ENCODE data around the gene FOXL1.
"Not testable (repeated sequence)": the region's sequence is repeated elsewhere in the genome, so short reads cannot be mapped to it uniquely, and the experiment has no call there.

FOXL1 gene

DNA sequence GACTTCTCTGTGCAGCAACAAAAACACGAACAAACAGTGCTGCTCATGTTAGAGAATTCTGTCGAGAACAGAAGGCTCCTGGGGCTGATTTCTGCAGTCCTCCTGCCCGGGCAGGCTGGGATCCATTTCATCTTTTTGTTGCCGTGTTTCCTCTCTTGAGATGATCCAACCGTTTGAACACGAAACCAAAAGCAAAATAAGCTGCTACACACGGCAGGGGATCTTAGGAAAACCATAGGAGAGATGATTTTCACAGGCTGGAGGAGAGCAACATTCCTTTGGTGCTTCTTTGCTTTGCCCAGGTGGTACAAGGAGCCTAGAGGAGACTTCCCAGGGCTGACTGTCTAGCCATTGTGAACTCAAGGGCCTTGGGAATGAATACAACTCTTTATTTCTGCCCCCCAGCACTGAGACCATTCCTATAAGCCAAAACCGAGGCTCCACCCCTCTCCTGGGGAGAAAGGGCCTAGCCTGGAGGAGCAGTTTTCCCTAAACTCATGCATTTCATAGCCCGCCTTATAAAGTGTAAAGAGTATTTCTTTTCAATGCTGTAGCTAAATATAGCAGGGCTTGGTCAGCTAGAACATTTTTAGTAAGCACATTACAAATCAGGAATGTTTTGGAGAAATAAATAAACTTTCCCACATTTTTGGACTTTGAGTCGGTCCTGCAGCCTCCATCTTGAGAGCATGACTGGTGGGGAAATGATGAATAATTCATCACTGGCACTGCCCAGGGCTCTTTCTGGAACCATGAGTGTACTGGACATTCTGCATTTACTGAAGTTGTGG lies 7.7 kb downstream of the FOXL1 start:
- no peak for DNase-seq (ENCODE audit: low read depth in 1 of 2, low spot score in 1 of 2)
- Histone ChIP-seq H3K27ac (replicated peaks) (no peak overlapping the region), H3K4me3 (replicated peaks; ENCODE audit: insufficient read depth, low read length) (no peak overlapping the region), H3K27me3 (ENCODE audit: insufficient read depth, poor library complexity, severe bottlenecking) (no peaks in the 10 kb centered on the region)
- TF ChIP-seq GABPA (IDR thresholded peaks at IDR 0.05; ENCODE audit: low read depth) (no peak), SPI1 (IDR thresholded peaks at IDR 0.05; ENCODE audit: borderline replicate concordance, low read depth) (no peak), POLR2AphosphoS5 (IDR thresholded peaks at IDR 0.05; ENCODE audit: low read depth) (no peak)
- TF ChIP-seq, protein P1, sequence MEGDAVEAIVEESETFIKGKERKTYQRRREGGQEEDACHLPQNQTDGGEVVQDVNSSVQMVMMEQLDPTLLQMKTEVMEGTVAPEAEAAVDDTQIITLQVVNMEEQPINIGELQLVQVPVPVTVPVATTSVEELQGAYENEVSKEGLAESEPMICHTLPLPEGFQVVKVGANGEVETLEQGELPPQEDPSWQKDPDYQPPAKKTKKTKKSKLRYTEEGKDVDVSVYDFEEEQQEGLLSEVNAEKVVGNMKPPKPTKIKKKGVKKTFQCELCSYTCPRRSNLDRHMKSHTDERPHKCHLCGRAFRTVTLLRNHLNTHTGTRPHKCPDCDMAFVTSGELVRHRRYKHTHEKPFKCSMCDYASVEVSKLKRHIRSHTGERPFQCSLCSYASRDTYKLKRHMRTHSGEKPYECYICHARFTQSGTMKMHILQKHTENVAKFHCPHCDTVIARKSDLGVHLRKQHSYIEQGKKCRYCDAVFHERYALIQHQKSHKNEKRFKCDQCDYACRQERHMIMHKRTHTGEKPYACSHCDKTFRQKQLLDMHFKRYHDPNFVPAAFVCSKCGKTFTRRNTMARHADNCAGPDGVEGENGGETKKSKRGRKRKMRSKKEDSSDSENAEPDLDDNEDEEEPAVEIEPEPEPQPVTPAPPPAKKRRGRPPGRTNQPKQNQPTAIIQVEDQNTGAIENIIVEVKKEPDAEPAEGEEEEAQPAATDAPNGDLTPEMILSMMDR (IDR thresholded peaks at IDR 0.05; ENCODE audit: insufficient read depth, low read length): no peak
- TF ChIP-seq, protein P2, sequence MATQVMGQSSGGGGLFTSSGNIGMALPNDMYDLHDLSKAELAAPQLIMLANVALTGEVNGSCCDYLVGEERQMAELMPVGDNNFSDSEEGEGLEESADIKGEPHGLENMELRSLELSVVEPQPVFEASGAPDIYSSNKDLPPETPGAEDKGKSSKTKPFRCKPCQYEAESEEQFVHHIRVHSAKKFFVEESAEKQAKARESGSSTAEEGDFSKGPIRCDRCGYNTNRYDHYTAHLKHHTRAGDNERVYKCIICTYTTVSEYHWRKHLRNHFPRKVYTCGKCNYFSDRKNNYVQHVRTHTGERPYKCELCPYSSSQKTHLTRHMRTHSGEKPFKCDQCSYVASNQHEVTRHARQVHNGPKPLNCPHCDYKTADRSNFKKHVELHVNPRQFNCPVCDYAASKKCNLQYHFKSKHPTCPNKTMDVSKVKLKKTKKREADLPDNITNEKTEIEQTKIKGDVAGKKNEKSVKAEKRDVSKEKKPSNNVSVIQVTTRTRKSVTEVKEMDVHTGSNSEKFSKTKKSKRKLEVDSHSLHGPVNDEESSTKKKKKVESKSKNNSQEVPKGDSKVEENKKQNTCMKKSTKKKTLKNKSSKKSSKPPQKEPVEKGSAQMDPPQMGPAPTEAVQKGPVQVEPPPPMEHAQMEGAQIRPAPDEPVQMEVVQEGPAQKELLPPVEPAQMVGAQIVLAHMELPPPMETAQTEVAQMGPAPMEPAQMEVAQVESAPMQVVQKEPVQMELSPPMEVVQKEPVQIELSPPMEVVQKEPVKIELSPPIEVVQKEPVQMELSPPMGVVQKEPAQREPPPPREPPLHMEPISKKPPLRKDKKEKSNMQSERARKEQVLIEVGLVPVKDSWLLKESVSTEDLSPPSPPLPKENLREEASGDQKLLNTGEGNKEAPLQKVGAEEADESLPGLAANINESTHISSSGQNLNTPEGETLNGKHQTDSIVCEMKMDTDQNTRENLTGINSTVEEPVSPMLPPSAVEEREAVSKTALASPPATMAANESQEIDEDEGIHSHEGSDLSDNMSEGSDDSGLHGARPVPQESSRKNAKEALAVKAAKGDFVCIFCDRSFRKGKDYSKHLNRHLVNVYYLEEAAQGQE (IDR thresholded peaks at IDR 0.05; ENCODE audit: insufficient replicate concordance, low read depth): no peak

DNA sequence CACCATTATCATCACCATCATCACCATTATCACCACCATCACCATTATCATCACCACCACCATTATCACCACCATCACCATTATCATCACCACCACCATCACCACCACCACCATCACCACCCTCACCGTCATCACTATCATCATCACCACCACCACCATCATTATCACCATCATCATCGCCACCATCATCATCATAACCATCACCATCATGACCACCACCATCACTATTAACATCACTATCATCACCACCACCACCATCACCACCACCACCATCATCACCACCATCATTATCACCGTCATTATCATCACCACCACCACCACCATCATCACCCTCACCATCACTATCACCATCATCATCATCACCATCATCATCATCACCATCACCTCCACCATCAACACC lies 9.1 kb downstream of the FOXL1 start:
- no peak overlapping the region for H3K27ac ChIP-seq (replicated peaks)
- H3K4me3 ChIP-seq (replicated peaks; ENCODE audit: insufficient read depth, low read length): no peak overlapping the region
- TF ChIP-seq SPI1 (IDR thresholded peaks at IDR 0.05; ENCODE audit: borderline replicate concordance, low read depth) (no peak), GABPA (IDR thresholded peaks at IDR 0.05; ENCODE audit: low read depth) (no peak), POLR2AphosphoS5 (IDR thresholded peaks at IDR 0.05; ENCODE audit: low read depth) (no peak)
- TF ChIP-seq, protein P2 (IDR thresholded peaks at IDR 0.05; ENCODE audit: insufficient replicate concordance, low read depth): no peak
- TF ChIP-seq, protein P1 (IDR thresholded peaks at IDR 0.05; ENCODE audit: insufficient read depth, low read length): no peak
- no peaks in the 10 kb centered on the region for H3K27me3 ChIP-seq (ENCODE audit: insufficient read depth, poor library complexity, severe bottlenecking)
- no peak for DNase-seq (ENCODE audit: low read depth in 1 of 2, low spot score in 1 of 2)

DNA sequence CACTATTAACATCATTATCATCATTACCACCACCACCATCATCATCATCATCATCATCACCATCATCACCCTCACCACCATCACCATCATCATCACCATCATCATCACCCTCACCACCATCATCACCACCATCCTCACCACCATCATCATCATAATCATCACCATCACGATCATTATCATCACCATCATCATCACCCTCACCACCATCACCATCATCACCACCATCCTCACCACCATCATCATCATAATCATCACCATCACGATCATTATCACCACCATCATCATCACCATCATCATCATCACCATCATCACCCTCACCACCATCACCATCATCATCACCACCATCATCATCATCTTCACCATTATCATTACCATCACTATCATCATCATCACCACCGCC lies 9.6 kb downstream of the FOXL1 start:
- not testable (repeated sequence) for DNase-seq (ENCODE audit: low read depth in 1 of 2, low spot score in 1 of 2); H3K27ac ChIP-seq (replicated peaks); H3K27me3 ChIP-seq (ENCODE audit: insufficient read depth, poor library complexity, severe bottlenecking); H3K4me3 ChIP-seq (replicated peaks; ENCODE audit: insufficient read depth, low read length)

DNA sequence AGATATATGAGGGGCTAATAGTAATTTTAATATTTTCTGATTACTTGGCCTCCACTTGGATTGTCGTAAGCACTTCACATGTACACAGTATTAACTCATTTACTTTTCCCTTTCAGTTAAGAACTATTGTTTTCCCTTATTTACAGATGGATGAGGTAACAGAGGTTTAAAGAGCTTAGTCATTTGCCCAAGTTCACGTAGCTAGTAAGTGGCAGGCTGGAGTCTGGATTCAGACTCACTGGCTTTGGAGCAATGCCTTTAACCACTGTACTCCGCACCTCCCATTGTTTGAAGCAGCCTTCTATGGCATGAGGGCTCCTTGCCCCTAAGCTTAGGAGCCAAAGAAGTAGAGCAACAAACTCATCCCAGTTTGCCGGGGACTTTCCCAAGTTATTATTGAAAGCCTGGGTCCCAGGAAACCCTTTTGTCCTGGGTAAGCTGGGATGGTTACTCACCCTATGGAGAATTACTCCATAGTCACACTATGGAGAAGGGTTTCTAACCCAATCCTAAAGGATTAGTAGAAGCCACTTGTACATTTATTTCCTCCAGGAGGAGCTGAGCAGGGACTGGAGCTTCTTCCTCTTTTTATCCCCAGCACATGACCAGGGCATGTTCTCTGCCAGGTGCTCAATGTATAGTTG lies 12.3 kb downstream of the FOXL1 start:
- TF ChIP-seq GABPA (IDR thresholded peaks at IDR 0.05; ENCODE audit: low read depth): no peak
- TF ChIP-seq, protein P1 (IDR thresholded peaks at IDR 0.05; ENCODE audit: insufficient read depth, low read length): no peak
- no peak for TF ChIP-seq POLR2AphosphoS5 (IDR thresholded peaks at IDR 0.05; ENCODE audit: low read depth)
- no peak for TF ChIP-seq SPI1 (IDR thresholded peaks at IDR 0.05; ENCODE audit: borderline replicate concordance, low read depth)
- TF ChIP-seq, protein P2 (IDR thresholded peaks at IDR 0.05; ENCODE audit: insufficient replicate concordance, low read depth): no peak
- Histone ChIP-seq H3K27me3 (ENCODE audit: insufficient read depth, poor library complexity, severe bottlenecking) (no peaks in the 10 kb centered on the region), H3K4me3 (replicated peaks; ENCODE audit: insufficient read depth, low read length) (no peak overlapping the region), H3K27ac (replicated peaks) (no peak overlapping the region)
- DNase-seq (ENCODE audit: low read depth in 1 of 2, low spot score in 1 of 2): no peak
